Prostate gland (tissue), 2 donors: Measurements from ENCODE around the gene CHST11.

Experiments used
- CTCF ChIP-seq, 4 experiments: fragments of 200-600 bp in 2 of 4; fragments of 450-650 bp in 2 of 4; sonication (generic) in 2 of 4; IDR thresholded peaks; 1 replicate in 3 of 4; 2 replicates in 1 of 4; pipeline ENCODE4 v1.5.1; 2016 to 2019; ENCODE audit warnings: antibody characterized with exemption in 4 of 4, mild to moderate bottlenecking in 2 of 4, moderate library complexity in 2 of 4
- POLR2A ChIP-seq: fragments of 450-650 bp; IDR thresholded peaks from one replicate; pipeline ENCODE4 v1.6.1; 2016; ENCODE audit warnings: antibody characterized with exemption, mild to moderate bottlenecking

GRCh38 chr12:104566244-104566993 lies 109.7 kb downstream of the CHST11 start:
- TF ChIP-seq CTCF (IDR thresholded peaks at IDR 0.05) = no peak
- TF ChIP-seq POLR2A = no peak
